Cardiac ventricle fibroblast (primary cell): Measurements from ENCODE around the gene INHA. TPM values are rescaled to one million over a fixed set of nuclear protein-coding genes. Genes with fewer than 3 reads are reported as not detected.

Experiments
- total RNA-seq: library from RNA; depleted of rRNA; stranded (reverse); fragments of >200 nt; gene quantifications from 2 replicates; pipeline ENCODE4 v1.2.3, GENCODE V29; 2015

The INHA gene, protein sequence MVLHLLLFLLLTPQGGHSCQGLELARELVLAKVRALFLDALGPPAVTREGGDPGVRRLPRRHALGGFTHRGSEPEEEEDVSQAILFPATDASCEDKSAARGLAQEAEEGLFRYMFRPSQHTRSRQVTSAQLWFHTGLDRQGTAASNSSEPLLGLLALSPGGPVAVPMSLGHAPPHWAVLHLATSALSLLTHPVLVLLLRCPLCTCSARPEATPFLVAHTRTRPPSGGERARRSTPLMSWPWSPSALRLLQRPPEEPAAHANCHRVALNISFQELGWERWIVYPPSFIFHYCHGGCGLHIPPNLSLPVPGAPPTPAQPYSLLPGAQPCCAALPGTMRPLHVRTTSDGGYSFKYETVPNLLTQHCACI
- total RNA-seq, result 0.10 TPM in 1 of 2 replicates, not detected in the other

DNA sequence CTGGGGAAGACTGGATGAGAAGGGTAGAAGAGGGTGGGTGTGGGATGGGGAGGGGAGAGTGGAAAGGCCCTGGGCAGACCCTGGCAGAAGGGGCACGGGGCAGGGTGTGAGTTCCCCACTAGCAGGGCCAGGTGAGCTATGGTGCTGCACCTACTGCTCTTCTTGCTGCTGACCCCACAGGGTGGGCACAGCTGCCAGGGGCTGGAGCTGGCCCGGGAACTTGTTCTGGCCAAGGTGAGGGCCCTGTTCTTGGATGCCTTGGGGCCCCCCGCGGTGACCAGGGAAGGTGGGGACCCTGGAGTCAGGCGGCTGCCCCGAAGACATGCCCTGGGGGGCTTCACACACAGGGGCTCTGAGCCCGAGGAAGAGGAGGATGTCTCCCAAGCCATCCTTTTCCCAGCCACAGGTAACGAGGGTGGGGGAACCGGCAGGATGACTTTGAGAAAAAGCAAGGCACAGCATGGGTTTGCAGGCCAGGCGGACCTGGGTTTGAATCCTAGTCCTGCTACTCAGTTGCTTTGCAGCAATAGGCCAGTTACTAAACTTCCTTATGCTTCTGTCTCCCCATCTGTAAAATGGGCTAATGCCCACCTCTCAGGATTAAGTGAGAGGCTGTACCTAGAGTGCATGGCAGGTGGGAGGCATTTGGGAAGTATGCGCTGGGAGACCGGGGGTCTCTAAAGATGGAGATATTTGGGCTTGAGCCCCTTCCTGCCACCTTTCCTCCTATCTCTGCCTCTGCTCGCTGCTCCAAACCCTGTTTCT lies at the start of gene INHA:
Gene INHA (plus strand): TSS at position 74 of the 765 bp plus-strand sequence. CDS start 65 bp downstream, at position 139.

DNA sequence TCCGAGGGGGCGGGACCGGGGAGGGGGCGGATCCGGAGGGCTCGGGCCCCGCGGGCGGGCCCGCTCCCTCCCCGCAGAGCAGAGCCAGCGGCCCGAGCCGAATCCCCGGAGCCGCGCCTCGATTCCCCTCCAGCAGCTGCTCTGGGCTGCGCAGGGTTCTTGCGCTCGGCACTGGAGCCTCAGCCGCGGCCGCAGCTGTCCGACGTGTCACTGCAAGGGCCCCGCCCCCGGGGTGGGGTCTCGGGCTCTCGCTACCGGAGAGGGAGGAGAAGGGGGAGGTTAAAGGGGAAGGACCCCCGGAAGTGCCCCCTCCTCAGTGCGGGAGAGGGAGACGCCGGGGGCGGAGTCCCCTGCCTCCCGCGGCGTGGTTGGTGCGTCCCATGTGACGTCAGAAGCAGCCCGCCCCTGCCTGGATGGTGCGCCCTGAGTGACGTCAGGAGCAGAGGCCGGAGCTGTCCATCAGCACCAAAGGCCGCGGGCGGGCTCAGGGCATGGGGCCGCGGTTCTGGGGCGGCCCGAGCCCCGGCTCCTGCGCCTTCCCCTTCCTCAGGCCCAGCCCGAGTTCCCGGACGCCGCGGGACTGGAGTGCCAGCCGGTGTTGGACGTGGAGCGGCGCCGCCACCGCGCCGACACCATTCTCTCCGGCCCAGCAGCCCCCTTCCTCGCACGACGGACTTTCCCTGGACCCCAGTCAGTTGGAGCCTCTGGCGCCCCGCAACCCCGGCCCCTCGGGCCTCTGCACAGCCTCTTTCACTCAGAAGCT lies 28.3 kb upstream of the INHA start, which contains the start of the genes CHPF and TMEM198:
Gene CHPF (minus strand): TSS at position 214 of the 763 bp plus-strand sequence. CDS start 271 bp downstream, outside the sequence.
Gene TMEM198 (plus strand): TSS at position 433 of the 763 bp plus-strand sequence. CDS start 700 bp downstream, outside the sequence.

DNA sequence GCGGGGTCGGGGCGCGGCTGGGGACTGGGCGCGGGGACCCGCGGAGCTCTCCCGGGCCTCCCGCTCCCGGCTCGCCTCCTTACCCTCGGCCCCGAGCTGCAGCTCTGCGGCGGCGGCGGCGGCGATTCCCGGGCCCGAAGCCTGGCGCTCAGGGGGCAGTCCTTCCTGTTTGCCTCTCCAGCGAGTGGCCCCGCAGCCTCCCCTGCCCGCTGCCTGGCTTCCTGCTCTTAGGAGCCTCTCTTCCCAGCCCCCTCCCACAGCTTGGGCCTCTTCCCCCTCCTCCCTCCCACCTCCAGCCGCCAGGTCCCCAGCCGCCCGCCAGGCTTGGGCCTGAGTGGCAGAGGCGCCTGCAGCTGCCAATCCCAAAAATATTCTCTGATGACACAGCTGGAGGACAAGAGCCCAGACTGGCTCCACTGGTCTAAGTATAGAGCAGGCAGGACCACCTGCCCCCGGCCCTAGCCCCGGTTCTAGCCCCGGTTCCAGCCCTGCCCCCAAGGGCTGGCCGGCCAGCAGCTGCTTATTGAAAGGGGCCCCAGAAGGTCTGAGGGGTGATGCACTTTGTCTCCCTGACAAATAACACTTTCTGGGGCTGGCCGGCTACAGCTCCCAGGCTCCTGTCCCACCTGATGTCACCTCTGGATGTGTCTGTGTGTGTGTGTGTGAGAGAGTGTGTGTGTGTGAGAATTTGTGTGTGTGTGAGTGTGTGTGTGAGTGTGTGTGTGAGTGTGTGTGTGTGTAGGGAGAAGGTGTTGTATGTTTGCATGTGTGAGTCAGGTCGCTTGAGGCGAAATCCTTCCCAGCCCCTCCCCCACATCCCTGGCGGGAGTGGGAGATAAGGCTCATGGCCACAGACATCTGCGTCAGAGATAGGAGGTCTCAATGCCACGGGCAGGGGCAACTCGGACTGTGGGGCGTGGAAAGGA lies 536 bp upstream of the INHA start, which contains the start of gene OBSL1:
Gene OBSL1 (minus strand): TSS at position 229 of the 926 bp plus-strand sequence. CDS start 307 bp downstream, outside the sequence.

DNA sequence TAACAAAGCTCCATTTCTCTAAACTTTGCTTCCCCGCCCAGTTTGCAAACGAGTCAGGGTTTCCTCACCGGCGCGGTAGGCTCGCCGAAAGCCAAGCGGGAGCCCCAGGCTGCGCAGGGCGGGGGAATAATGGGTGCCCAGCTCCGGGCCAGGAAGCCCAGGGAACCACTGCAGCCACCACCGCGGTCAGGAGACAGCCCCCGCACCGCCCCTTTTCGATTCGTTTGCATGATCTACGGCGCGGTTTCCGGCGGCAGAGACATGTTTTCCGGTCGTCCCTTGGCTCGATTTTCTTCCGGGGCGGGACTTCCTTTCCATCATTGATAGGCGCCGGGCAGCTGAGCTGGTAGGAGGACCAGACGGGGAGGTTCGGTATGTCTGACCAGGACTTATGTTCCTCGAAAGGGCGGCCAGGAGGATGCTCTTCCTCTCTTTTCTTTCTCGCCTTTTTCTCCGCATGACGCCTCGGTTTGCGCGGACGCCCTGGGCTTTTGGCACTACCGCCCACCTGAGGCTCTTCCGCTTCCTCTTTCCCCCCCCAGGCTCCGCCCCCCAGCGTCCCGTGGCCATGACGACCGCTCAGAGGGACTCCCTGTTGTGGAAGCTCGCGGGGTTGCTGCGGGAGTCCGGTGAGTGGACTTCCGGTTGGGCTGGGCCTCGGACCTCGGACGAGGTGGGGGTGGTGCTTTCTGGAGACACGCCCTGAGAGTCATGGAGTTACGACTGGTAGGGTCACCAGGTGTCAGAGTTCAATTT lies 25.6 kb downstream of the INHA start, which contains the start of gene STK11IP:
Gene STK11IP (plus strand): TSS at position 306 of the 756 bp plus-strand sequence. CDS start 263 bp downstream, at position 569.

Other genes with a start within 250 kb of the INHA start
- not detected in 2 replicates for gene RESP18, start 239.6 kb upstream of the INHA start, total RNA-seq
- 61.1 and 86.0 TPM in 2 replicates for gene DNPEP, start 184.4 kb upstream of the INHA start, total RNA-seq
- gene DES, start 153.9 kb upstream of the INHA start, total RNA-seq, result 3.2 and 7.0 TPM in 2 replicates
- 8.5 and 10.5 TPM in 2 replicates for gene SPEG, start 137.5 kb upstream of the INHA start, total RNA-seq
- 48.2 and 52.9 TPM in 2 replicates for gene GMPPA, start 73.4 kb upstream of the INHA start, total RNA-seq
- gene ASIC4, start 57.8 kb upstream of the INHA start, total RNA-seq, result not detected in 2 replicates
- 235 and 243 TPM in 2 replicates for gene CHPF, start 28.5 kb upstream of the INHA start, total RNA-seq
- 6.2 and 6.4 TPM in 2 replicates for gene TMEM198, start 28.3 kb upstream of the INHA start, total RNA-seq
- 111 and 117 TPM in 2 replicates for gene OBSL1, start 771 bp upstream of the INHA start, total RNA-seq
- gene STK11IP, start 25.5 kb downstream of the INHA start, total RNA-seq, result 10.6 and 16.8 TPM in 2 replicates
- 8.8 and 9.4 TPM in 2 replicates for gene SLC4A3, start 55.3 kb downstream of the INHA start, total RNA-seq